IMR-90 (cell line): ENCODE results near the gene MFAP3. TPM values are rescaled to one million over a fixed set of nuclear protein-coding genes. Genes with fewer than 3 reads are reported as not detected.

Source experiments
- ATAC-seq: fragments of 200-7000 bp; cut with Tn5 transposase; 2 replicates; pipeline ENCODE4 v1.9.1; 2020; ENCODE audit warnings: low read depth, mild to moderate bottlenecking, moderate library complexity
- BruUV-seq: library from RNA; stranded (reverse); fragments of 400-500 nt; replicated peaks from 2 replicates; lab custom pipeline; 2021; lab: Mats Ljungman, UMichigan
- CTCF ChIA-PET: fragments of 300-600 bp; formaldehyde crosslinking; extraction: SDS; loops from one replicate; lab custom pipeline; 2021; ENCODE audit warnings: antibody characterized with exemption; lab: Yijun Ruan, JAX
- POLR2A ChIA-PET: fragments of 300-600 bp; sonication (Branson Sonifier 250); formaldehyde crosslinking; loops from one replicate; lab custom pipeline; 2022; ENCODE audit warnings: antibody characterized with exemption; ENCODE audit not compliant: unreplicated experiment; lab: Charles Lee
- DNase-seq: peaks from one replicate; pipeline ENCODE4 v3.0.0; 2013
- H2AFZ ChIP-seq: replicated peaks from 2 replicates; pipeline ENCODE3; 2013; ENCODE audit warnings: low read length, mild to moderate bottlenecking; ENCODE audit not compliant: poor library complexity
- H2AK5ac ChIP-seq: 2 replicates; pipeline ENCODE4 v1.6.1; 2013; ENCODE audit warnings: low read depth, low read length, inconsistent platforms
- H2AK9ac ChIP-seq: replicated peaks from 2 replicates; pipeline ENCODE3; 2013; ENCODE audit warnings: mild to moderate bottlenecking, low read depth, low read length, moderate library complexity; ENCODE audit not compliant: poor library complexity
- H2BK120ac ChIP-seq: 2 replicates; pipeline ENCODE4 v1.6.1; 2013; ENCODE audit warnings: low read depth, low read length, inconsistent platforms
- H2BK15ac ChIP-seq: 3 replicates; pipeline ENCODE4 v1.6.1; 2013; ENCODE audit warnings: low read depth, low read length, inconsistent platforms
- H2BK20ac ChIP-seq: 2 replicates; pipeline ENCODE4 v1.6.1; 2013; ENCODE audit warnings: low read depth, mild to moderate bottlenecking, inconsistent platforms, low read length, moderate library complexity
- H2BK5ac ChIP-seq: 2 replicates; pipeline ENCODE4 v1.6.1; 2013; ENCODE audit warnings: mild to moderate bottlenecking, low read depth, low read length, inconsistent platforms; ENCODE audit not compliant: poor library complexity, severe bottlenecking
- H3K14ac ChIP-seq: replicated peaks from 2 replicates; pipeline ENCODE4 v1.6.1; 2013; ENCODE audit warnings: low read depth, low read length, inconsistent platforms
- H3K18ac ChIP-seq: 2 replicates; pipeline ENCODE4 v1.6.1; 2013; ENCODE audit warnings: low read depth, low read length, control low read depth
- H3K23ac ChIP-seq: 2 replicates; pipeline ENCODE4 v1.6.1; 2013; ENCODE audit warnings: low read depth, low read length, inconsistent platforms
- H3K27ac ChIP-seq: 2 replicates; pipeline ENCODE4 v1.5.1; 2013; ENCODE audit warnings: mild to moderate bottlenecking, control low read depth, low read length; ENCODE audit not compliant: insufficient read depth
- H3K27me3 ChIP-seq: 2 replicates; pipeline ENCODE4 v1.6.1; 2013; ENCODE audit warnings: low read length; ENCODE audit not compliant: control insufficient read depth, insufficient read depth
- H3K36me3 ChIP-seq: 2 replicates; pipeline ENCODE4 v1.6.1; 2013; ENCODE audit warnings: low read length, mixed read lengths; ENCODE audit not compliant: control insufficient read depth, insufficient read depth
- H3K4ac ChIP-seq: 2 replicates; pipeline ENCODE4 v1.6.1; 2013; ENCODE audit warnings: low read depth, low read length, inconsistent platforms
- H3K4me1 ChIP-seq: 2 replicates; pipeline ENCODE4 v1.6.1; 2013; ENCODE audit warnings: low read length, mixed read lengths; ENCODE audit not compliant: control insufficient read depth, insufficient read depth
- H3K4me2 ChIP-seq: 2 replicates; pipeline ENCODE4 v1.6.1; 2013; ENCODE audit warnings: low read depth, mild to moderate bottlenecking, control low read depth, low read length, moderate library complexity
- H3K4me3 ChIP-seq: 2 replicates; pipeline ENCODE4 v1.5.1; 2013; ENCODE audit warnings: low read depth, mild to moderate bottlenecking, control low read depth, low read length, moderate library complexity; ENCODE audit not compliant: insufficient read depth
- H3K56ac ChIP-seq: 2 replicates; pipeline ENCODE4 v1.6.1; 2013; ENCODE audit warnings: low read length, inconsistent platforms; ENCODE audit not compliant: insufficient read depth; ENCODE audit errors: extremely low read depth
- H3K79me1 ChIP-seq, 2 experiments: 2 replicates each; pipeline ENCODE4 v1.6.1; 2013; ENCODE audit warnings: low read length in 2 of 2, inconsistent platforms in 1 of 2, low read depth in 1 of 2
- H3K9ac ChIP-seq: 2 replicates; pipeline ENCODE4 v1.6.1; 2013; ENCODE audit warnings: low read depth, low read length, control low read depth
- H3K9me1 ChIP-seq: 2 replicates; pipeline ENCODE4 v1.6.1; 2013; ENCODE audit warnings: low read length, inconsistent platforms; ENCODE audit not compliant: insufficient read depth
- H3K9me3 ChIP-seq: 2 replicates; pipeline ENCODE4 v1.6.1; 2013; ENCODE audit warnings: low read length; ENCODE audit not compliant: control insufficient read depth, insufficient read depth
- H4K20me1 ChIP-seq: 2 replicates; pipeline ENCODE4 v1.6.1; 2013; ENCODE audit warnings: low read length, inconsistent platforms; ENCODE audit not compliant: insufficient read depth
- H4K5ac ChIP-seq: 2 replicates; pipeline ENCODE4 v1.6.1; 2013; ENCODE audit warnings: mild to moderate bottlenecking, low read depth, low read length, control low read depth
- H4K8ac ChIP-seq, 2 experiments: 2 replicates each; pipeline ENCODE4 v1.6.1; 2013; ENCODE audit warnings: low read depth in 2 of 2, low read length in 2 of 2, control low read depth in 1 of 2, inconsistent platforms in 1 of 2
- H4K91ac ChIP-seq: 2 replicates; pipeline ENCODE4 v1.6.1; 2013; ENCODE audit warnings: low read depth, low read length, inconsistent platforms; ENCODE audit not compliant: insufficient read depth
- BHLHE40 ChIP-seq: fragments of 150-350 bp; IDR thresholded peaks from 2 replicates; pipeline ENCODE4 v1.6.1; 2016; ENCODE audit warnings: mild to moderate bottlenecking, low read depth, low read length
- FOS ChIP-seq: fragments of 150-350 bp; IDR thresholded peaks from 2 replicates; pipeline ENCODE4 v1.6.1; 2016; ENCODE audit warnings: low read depth, low read length
- MAFK ChIP-seq: IDR thresholded peaks from 2 replicates; pipeline ENCODE4 v1.6.1; 2012; ENCODE audit warnings: low read depth, low read length, improper control_type of control experiment
- MXI1 ChIP-seq: IDR thresholded peaks from 2 replicates; pipeline ENCODE4 v1.6.1; 2012; ENCODE audit warnings: low read depth, mild to moderate bottlenecking, low read length, moderate library complexity, borderline replicate concordance
- NFE2L2 ChIP-seq: fragments of 150-350 bp; IDR thresholded peaks from 2 replicates; pipeline ENCODE4 v1.6.1; 2016; ENCODE audit warnings: low read depth, mild to moderate bottlenecking, low read length
- POLR2A ChIP-seq: IDR thresholded peaks from 2 replicates; pipeline ENCODE4 v1.6.1; 2012; ENCODE audit warnings: mild to moderate bottlenecking, low read depth, low read length
- RAD21 ChIP-seq: IDR thresholded peaks from 2 replicates; pipeline ENCODE4 v1.6.1; 2012; ENCODE audit warnings: low read length, improper control_type of control experiment
- RCOR1 ChIP-seq: IDR thresholded peaks from 2 replicates; pipeline ENCODE4 v1.6.1; 2012; ENCODE audit warnings: mild to moderate bottlenecking, low read length, improper control_type of control experiment; ENCODE audit not compliant: insufficient replicate concordance
- RFX5 ChIP-seq: IDR thresholded peaks from 2 replicates; pipeline ENCODE4 v1.8.0; 2012; ENCODE audit warnings: low read depth, mild to moderate bottlenecking, low read length, moderate library complexity
- WGBS, 2 experiments: methylation state at CpG; one replicate each; pipeline versions ENCODE4 v1.1.5 to v1.1.7; 2013; ENCODE audit warnings: missing lambda C conversion rate in 2 of 2; ENCODE audit not compliant: insufficient read length in 1 of 2; ENCODE audit errors: extremely low coverage in 2 of 2; 5-methylcytosine and 5-hydroxymethylcytosine counted together
- dilution Hi-C: fragments of 300-500 bp; cut with HindIII; formaldehyde crosslinking; loops from one replicate; pipeline ENCODE4 v1.14.3; 2018; ENCODE audit warnings: low sequenced_read_pairs; ENCODE audit not compliant: unreplicated experiment
- in situ Hi-C: fragments of 300-500 bp; cut with MboI; formaldehyde crosslinking; loops from 3 replicates; pipeline ENCODE4 v1.14.3; 2019; ENCODE audit warnings: low sequenced_read_pairs, inconsistent platforms, mixed read lengths
- intact Hi-C: fragments of 100-400 bp; cut with micrococcal nuclease; formaldehyde crosslinking; loops from 2 replicates; pipeline ENCODE4 v1.10.0; 2022
- polyA plus RNA-seq, 3 experiments: library from polyadenylated mRNA; depleted of rRNA; stranded (reverse); fragments of >200 nt; gene quantifications; 2 replicates each; pipeline ENCODE4 v1.2.3, GENCODE V29; 2012; ENCODE audit warnings: low replicate concordance in 1 of 3
- total RNA-seq: library from RNA; depleted of rRNA; stranded (reverse); fragments of >200 nt; gene quantifications from 2 replicates; pipeline ENCODE4 v1.2.3, GENCODE V29; 2012
- TF ChIP-seq, protein P1 (sequence below): conservative IDR thresholded peaks from 2 replicates; pipeline ENCODE4 v1.5.1; 2012; ENCODE audit warnings: mild to moderate bottlenecking, low read depth, low read length, improper control_type of control experiment
- TF ChIP-seq, protein P2 (sequence below): fragments of 150-350 bp; IDR thresholded peaks from 2 replicates; pipeline ENCODE4 v1.6.1; 2016; ENCODE audit warnings: low read depth, mild to moderate bottlenecking, low read length, moderate library complexity, borderline replicate concordance

MFAP3 gene
- total and polyA plus RNA-seq, 2 of the 4 experiments (the other 2 are of a cell fraction), result 15.2 to 67.0 TPM

DNA sequence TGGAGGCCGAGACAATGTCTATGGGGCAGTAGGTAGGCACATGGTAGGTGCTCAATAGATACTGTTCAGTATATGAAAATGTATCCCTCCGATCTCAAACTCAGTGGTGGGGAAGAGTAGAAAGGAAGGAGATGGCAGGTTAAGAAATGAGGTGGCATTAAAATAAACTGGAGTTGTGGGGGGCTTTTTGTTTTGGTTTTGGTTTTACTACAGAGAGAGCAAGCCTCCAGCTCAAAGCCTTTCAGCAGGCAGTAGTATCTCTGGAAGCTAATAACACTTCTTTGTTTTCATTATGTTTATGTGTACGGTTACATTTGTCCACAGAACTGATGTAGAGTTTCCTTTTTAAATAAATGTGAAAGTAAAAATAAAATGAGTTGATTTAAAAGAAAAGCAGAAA is 8.6 kb downstream of the MFAP3 start:
- Histone ChIP-seq H3K27ac (no peak overlapping the region), H4K20me1 (peaks cover 3% of the 10 kb centered on the region; the same call in 1 of the 2 replicates)
- intact Hi-C loops, result no loop called here

More for the DNA sequence above, 8.6 kb downstream of the MFAP3 start:
- H4K91ac ChIP-seq, result no peak overlapping the region
- H3K18ac ChIP-seq, result no peak overlapping the region
- H2BK15ac ChIP-seq, result no peak overlapping the region
- H2BK5ac ChIP-seq, result no peak overlapping the region
- BruUV-seq, result no TSS peak
- no peak overlapping the region for H3K56ac ChIP-seq
- in situ Hi-C loops, result no loop called here
- no peak overlapping the region for H3K9ac ChIP-seq
- H3K27me3 ChIP-seq, result no peaks in the 10 kb centered on the region
- H4K5ac ChIP-seq, result no peak overlapping the region
- dilution Hi-C loops, result no loop called here
- H3K4ac ChIP-seq, result no peak overlapping the region
- no peak overlapping the region for H2BK20ac ChIP-seq
- no peak overlapping the region for H3K23ac ChIP-seq
- H4K8ac ChIP-seq, result no peak overlapping the region
- no peak overlapping the region for H3K4me2 ChIP-seq
- H3K14ac ChIP-seq, result no peak overlapping the region
- no peak for DNase-seq
- no peak overlapping the region for H2BK120ac ChIP-seq
- POLR2A ChIA-PET, result interaction anchor here (0.9 kb wide), 1 partner anchor 9 kb away, joined by 3 read pairs; the partner anchor contains the start of genes FAM114A2 and MFAP3
- WGBS, 2 experiments, result 100% methylated on average over 1 of the region's 3 CpGs; no CpG with 5 or more reads in 1 of the 2 experiments
- no peaks in the 10 kb centered on the region for H3K9me3 ChIP-seq
- ATAC-seq, result no peak
- H3K9me1 ChIP-seq, result no peaks in the 10 kb centered on the region; the same call in 1 of the 2 replicates
- H3K36me3 ChIP-seq, result peaks cover 8% of the 10 kb centered on the region
- CTCF ChIA-PET, result no interaction called here
- H2AK9ac ChIP-seq, result no peak overlapping the region
- H2AFZ ChIP-seq, result no peak overlapping the region
- no peak overlapping the region for H2AK5ac ChIP-seq
- TF ChIP-seq MAFK (no peak), RFX5 (no peak), RAD21 (no peak), POLR2A (no peak), RCOR1 (no peak), BHLHE40 (no peak), FOS (no peak), MXI1 (no peak), NFE2L2 (no peak)
- TF ChIP-seq, protein P1, sequence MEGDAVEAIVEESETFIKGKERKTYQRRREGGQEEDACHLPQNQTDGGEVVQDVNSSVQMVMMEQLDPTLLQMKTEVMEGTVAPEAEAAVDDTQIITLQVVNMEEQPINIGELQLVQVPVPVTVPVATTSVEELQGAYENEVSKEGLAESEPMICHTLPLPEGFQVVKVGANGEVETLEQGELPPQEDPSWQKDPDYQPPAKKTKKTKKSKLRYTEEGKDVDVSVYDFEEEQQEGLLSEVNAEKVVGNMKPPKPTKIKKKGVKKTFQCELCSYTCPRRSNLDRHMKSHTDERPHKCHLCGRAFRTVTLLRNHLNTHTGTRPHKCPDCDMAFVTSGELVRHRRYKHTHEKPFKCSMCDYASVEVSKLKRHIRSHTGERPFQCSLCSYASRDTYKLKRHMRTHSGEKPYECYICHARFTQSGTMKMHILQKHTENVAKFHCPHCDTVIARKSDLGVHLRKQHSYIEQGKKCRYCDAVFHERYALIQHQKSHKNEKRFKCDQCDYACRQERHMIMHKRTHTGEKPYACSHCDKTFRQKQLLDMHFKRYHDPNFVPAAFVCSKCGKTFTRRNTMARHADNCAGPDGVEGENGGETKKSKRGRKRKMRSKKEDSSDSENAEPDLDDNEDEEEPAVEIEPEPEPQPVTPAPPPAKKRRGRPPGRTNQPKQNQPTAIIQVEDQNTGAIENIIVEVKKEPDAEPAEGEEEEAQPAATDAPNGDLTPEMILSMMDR, result no peak
- TF ChIP-seq, protein P2, sequence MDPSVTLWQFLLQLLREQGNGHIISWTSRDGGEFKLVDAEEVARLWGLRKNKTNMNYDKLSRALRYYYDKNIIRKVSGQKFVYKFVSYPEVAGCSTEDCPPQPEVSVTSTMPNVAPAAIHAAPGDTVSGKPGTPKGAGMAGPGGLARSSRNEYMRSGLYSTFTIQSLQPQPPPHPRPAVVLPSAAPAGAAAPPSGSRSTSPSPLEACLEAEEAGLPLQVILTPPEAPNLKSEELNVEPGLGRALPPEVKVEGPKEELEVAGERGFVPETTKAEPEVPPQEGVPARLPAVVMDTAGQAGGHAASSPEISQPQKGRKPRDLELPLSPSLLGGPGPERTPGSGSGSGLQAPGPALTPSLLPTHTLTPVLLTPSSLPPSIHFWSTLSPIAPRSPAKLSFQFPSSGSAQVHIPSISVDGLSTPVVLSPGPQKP, result no peak
- H3K4me1 ChIP-seq, result no peaks in the 10 kb centered on the region
- H3K79me1 ChIP-seq, result peaks cover 31 to 34% of the 10 kb centered on the region in 2 experiments
- no peak overlapping the region for H3K4me3 ChIP-seq
